ENCODE data around the gene STON2.

STON2 gene

DNA sequence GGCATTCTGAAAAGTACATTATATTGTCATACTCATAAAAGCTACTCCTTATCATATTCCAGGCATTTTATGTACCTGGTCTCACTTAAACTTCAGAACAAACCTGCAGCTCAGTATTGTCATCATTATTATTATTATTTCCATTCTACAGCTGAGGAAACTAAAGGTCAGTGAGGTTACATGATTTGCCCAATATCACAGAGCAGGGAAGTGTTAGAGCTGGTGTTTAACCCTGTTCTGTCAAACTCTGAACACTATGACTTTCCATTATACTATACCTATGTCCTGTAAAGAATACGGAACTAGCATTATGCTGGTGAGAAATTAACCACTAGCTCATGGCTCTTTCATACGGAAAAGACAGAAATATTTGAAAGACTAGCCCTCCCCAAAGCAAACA, 56.4 kb downstream of the STON2 start:
- TF ChIP-seq, protein P1, sequence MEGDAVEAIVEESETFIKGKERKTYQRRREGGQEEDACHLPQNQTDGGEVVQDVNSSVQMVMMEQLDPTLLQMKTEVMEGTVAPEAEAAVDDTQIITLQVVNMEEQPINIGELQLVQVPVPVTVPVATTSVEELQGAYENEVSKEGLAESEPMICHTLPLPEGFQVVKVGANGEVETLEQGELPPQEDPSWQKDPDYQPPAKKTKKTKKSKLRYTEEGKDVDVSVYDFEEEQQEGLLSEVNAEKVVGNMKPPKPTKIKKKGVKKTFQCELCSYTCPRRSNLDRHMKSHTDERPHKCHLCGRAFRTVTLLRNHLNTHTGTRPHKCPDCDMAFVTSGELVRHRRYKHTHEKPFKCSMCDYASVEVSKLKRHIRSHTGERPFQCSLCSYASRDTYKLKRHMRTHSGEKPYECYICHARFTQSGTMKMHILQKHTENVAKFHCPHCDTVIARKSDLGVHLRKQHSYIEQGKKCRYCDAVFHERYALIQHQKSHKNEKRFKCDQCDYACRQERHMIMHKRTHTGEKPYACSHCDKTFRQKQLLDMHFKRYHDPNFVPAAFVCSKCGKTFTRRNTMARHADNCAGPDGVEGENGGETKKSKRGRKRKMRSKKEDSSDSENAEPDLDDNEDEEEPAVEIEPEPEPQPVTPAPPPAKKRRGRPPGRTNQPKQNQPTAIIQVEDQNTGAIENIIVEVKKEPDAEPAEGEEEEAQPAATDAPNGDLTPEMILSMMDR (IDR thresholded peaks at IDR 0.05; ENCODE audit: extremely low read depth, insufficient read depth, missing control alignments), result no peak
- DNase-seq (ENCODE audit: low spot score), result no peak
- in situ Hi-C loops (cut with MboI; ENCODE audit: low pct_unique_long_range_greater_than_20kb, low sequenced_read_pairs, unreplicated experiment), result no loop called here

DNA sequence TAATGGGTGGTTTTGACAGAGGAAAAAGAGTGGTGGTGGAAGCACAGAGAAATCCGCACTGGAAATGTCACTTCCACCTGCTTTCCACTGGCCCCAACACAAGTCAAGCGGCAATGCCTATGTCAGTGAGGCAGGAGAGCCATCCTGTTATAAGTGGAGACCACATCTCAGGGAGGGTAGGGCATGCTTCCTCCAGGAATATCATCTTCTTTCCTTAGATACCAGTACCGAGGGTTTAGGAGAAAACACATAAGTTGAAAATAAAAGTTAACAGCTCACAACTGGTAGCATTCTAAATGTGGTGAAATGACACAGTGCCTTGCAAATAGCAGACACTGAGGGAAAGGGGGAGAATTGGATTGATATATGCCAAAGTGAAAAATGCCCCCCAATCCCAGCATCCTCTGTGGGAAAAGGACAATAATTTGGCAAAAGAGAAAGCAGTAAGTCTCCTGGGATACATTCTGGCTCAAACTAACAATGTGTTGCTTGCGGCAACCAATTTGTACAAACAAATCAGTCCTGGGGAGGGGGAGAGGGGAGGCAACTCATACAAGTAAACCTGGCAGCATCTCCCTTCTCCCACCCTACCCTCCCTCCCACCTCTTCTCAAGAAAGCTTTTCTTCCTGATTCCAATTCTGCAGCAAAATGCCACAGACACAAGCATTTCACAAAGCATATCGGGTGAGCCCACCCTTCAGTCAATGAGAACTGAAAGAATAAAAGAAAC, 57.1 kb downstream of the STON2 start:
- in situ Hi-C loops (cut with MboI; ENCODE audit: low pct_unique_long_range_greater_than_20kb, low sequenced_read_pairs, unreplicated experiment), result no loop called here
- no peak for DNase-seq (ENCODE audit: low spot score)
- TF ChIP-seq, protein P1 (IDR thresholded peaks at IDR 0.05; ENCODE audit: extremely low read depth, insufficient read depth, missing control alignments), result no peak

DNA sequence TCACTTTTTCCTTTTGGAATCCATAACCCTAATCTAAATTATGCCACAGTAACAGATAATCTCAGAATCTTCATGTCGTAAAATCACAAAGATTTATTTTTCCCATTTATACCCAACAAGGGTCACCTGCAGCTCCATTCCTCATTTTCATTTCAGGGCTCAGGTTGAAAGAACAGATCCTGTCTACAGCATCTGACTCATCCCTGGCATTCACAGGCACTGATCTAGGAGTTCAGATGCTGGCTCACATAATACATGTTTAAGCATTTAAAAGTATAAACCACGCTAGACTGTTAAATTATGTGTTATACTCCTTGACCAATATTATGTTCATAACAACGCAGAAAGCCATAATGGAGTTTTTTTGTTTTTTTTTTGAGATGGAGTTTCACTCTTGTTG, 58.3 kb downstream of the STON2 start:
- TF ChIP-seq, protein P1 (IDR thresholded peaks at IDR 0.05; ENCODE audit: extremely low read depth, insufficient read depth, missing control alignments), result no peak
- no peak for DNase-seq (ENCODE audit: low spot score)
- in situ Hi-C loops (cut with MboI; ENCODE audit: low pct_unique_long_range_greater_than_20kb, low sequenced_read_pairs, unreplicated experiment), result no loop called here

DNA sequence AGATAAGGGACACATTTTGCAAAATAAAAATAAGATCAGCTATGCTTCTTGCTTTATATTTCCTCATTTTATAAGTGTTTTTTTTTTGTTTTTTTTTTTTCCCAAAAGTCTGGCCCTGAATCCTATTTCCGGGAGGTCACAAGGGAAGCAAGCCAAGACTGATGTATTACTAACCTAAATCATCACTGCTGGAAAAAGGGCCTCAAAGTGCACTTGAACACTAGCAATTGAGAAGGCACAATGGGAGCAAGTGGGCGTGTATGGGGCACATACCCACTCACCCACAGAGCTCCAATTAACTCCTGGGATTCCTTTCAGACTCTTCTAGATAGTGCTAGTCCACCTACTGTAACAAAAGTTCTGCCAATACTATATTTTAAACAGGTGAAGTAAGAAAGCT, 58.8 kb downstream of the STON2 start:
- in situ Hi-C loops (cut with MboI; ENCODE audit: low pct_unique_long_range_greater_than_20kb, low sequenced_read_pairs, unreplicated experiment), result no loop called here
- TF ChIP-seq, protein P1 (IDR thresholded peaks at IDR 0.05; ENCODE audit: extremely low read depth, insufficient read depth, missing control alignments), result no peak

DNA sequence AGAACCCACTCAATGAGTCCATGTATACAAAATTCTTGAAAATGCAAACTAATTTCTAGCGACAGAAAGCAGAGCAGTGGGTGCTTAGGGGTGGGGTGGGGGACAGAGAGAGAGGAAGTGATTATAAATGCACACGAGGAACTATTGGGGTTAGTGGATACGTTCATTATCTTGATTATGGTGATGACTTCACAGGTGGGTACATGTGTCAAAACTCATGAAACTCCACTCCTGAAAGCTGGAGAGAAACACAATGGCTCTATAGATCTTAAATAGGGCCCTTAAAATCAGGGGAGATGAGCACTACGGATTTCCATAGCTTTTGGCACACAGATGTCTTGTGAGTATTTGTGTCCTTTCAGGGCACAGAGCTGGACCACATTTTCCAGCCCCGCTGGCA, 59.9 kb downstream of the STON2 start:
- in situ Hi-C loops (cut with MboI; ENCODE audit: low pct_unique_long_range_greater_than_20kb, low sequenced_read_pairs, unreplicated experiment), result no loop called here
- no peak for DNase-seq (ENCODE audit: low spot score)
- TF ChIP-seq, protein P1 (IDR thresholded peaks at IDR 0.05; ENCODE audit: extremely low read depth, insufficient read depth, missing control alignments), result no peak

More for the DNA sequence above, 58.8 kb downstream of the STON2 start:
- no peak for DNase-seq (ENCODE audit: low spot score)

DNA sequence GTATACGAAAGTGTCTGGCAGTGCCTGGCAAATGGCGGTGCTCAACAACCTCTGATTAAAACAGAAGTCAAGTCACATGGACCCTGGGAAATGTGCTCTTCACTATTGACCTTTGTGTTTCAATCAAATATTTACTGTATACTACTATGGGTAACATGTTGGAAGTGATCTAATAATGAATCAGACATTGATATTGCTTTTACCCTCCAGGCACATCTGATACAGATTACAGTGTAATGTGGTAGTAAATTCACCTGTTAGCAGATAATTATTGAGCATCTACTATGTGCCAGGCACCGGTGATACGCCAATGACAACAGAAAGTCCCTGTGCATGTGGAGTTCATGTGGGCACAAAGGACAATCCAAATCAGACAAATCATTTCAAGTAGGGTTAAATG, 63.1 kb downstream of the STON2 start:
- in situ Hi-C loops (cut with MboI; ENCODE audit: low pct_unique_long_range_greater_than_20kb, low sequenced_read_pairs, unreplicated experiment), result no loop called here
- TF ChIP-seq, protein P1 (IDR thresholded peaks at IDR 0.05; ENCODE audit: extremely low read depth, insufficient read depth, missing control alignments), result no peak
- DNase-seq (ENCODE audit: low spot score), result no peak

Data from GM13977 (cell line).